ENCODE data around the gene FRK. TPM values are rescaled to one million over a fixed set of nuclear protein-coding genes. Genes with fewer than 3 reads are reported as not detected.
A peak's percentile ranks its signal among the peaks of the same experiment; 100 is the strongest.

Gene FRK
- total and polyA plus RNA-seq, 8 donors = 3.1 to 16.1 (median 4.5) TPM

DNA sequence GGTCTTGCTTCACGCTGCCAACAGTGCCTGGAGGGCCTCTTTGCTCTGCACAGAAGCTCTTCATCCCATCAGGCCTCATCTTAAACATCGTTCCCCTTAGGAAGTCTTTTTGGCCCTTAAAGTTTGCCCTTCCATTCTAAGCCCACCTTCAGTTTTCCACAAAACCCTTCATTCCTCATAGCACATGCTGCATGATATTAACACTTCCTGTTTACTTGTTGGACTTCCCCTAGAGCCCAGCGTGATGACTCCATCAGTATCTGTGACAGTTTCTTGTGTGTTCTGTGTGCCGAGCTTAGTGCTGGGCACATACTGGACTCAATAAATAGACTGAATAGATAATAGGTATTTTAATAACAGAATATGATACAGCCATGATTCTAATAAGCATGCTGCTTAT lies 42.2 kb upstream of the FRK start:
- Histone ChIP-seq H3K27ac (no peak overlapping the region), H3K4me3 (no peak overlapping the region), H3K27me3 (no peaks in the 10 kb centered on the region), H3K4me1 (peaks cover 21 to 68% of the 10 kb centered on the region in 2 donors), H3K9me3 (no peaks in the 10 kb centered on the region), H3K36me3 (no peaks in the 10 kb centered on the region)
- ATAC-seq = no peak
- TF ChIP-seq, protein P1, sequence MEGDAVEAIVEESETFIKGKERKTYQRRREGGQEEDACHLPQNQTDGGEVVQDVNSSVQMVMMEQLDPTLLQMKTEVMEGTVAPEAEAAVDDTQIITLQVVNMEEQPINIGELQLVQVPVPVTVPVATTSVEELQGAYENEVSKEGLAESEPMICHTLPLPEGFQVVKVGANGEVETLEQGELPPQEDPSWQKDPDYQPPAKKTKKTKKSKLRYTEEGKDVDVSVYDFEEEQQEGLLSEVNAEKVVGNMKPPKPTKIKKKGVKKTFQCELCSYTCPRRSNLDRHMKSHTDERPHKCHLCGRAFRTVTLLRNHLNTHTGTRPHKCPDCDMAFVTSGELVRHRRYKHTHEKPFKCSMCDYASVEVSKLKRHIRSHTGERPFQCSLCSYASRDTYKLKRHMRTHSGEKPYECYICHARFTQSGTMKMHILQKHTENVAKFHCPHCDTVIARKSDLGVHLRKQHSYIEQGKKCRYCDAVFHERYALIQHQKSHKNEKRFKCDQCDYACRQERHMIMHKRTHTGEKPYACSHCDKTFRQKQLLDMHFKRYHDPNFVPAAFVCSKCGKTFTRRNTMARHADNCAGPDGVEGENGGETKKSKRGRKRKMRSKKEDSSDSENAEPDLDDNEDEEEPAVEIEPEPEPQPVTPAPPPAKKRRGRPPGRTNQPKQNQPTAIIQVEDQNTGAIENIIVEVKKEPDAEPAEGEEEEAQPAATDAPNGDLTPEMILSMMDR (IDR thresholded peaks at IDR 0.05) = no peak
- intact Hi-C loops (cut with DNase I) = no loop called here
- DNase-seq = no peak

DNA sequence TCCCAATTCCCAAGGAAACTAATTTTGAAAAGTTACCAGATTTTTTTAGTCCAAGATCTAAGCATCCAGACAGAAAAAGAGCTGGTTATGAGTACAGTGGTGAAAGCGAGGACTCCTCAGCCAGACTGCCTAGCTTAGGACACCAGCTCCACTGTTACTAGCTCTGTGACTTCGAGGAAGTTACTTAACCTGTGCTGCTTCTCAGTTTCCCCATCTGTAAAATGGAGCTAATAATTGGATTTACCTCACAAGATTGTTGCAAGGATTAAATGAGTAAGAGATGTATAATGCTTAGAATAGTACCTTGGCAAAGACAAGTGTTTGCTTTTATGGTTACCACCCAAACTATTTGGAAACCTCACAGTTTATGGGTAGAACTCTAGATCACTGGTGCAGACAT lies 41.1 kb upstream of the FRK start:
- H3K4me3 ChIP-seq = peak overlapping the region; percentile 77 to 79
- no peak for DNase-seq
- H3K9me3 ChIP-seq = no peaks in the 10 kb centered on the region
- no peaks in the 10 kb centered on the region for H3K27me3 ChIP-seq
- H3K36me3 ChIP-seq = no peaks in the 10 kb centered on the region
- intact Hi-C loops (cut with DNase I) = no loop called here
- no peak overlapping the region for H3K27ac ChIP-seq
- no peak for ATAC-seq
- TF ChIP-seq, protein P1 (IDR thresholded peaks at IDR 0.05) = no peak
- H3K4me1 ChIP-seq = peaks cover 21 to 64% of the 10 kb centered on the region in 2 donors

DNA sequence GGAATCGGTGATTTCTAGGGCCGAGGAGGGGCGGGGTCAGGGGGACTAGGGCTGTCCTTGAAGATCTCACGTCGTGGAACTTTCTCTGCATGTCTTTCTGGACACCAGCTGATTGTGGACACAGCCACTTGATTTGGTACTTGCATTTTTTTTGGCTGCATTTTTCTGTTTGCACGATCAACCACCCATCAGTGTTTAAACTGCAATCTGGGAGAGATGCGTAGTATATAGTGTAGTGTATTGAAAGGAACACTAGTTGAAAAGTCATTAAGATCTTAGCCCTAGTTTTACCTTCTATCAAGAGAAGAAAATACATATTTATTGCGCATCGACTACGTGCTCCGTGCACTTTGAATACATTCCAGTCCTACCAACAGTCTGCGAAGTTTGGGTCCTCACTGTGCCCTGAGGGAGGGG lies 40.6 kb upstream of the FRK start:
- H3K36me3 ChIP-seq = no peaks in the 10 kb centered on the region
- H3K9me3 ChIP-seq = peaks cover 0 to 1% of the 10 kb centered on the region in 2 donors
- no peak for DNase-seq
- intact Hi-C loops (cut with DNase I) = no loop called here
- no peak for ATAC-seq
- H3K4me3 ChIP-seq = peak overlapping the region; percentile 77 to 79
- no peaks in the 10 kb centered on the region for H3K27me3 ChIP-seq
- TF ChIP-seq, protein P1 (IDR thresholded peaks at IDR 0.05) = no peak
- H3K27ac ChIP-seq = peak overlapping the region; percentile 96 to 97
- peaks cover 21 to 60% of the 10 kb centered on the region in 2 donors for H3K4me1 ChIP-seq

DNA sequence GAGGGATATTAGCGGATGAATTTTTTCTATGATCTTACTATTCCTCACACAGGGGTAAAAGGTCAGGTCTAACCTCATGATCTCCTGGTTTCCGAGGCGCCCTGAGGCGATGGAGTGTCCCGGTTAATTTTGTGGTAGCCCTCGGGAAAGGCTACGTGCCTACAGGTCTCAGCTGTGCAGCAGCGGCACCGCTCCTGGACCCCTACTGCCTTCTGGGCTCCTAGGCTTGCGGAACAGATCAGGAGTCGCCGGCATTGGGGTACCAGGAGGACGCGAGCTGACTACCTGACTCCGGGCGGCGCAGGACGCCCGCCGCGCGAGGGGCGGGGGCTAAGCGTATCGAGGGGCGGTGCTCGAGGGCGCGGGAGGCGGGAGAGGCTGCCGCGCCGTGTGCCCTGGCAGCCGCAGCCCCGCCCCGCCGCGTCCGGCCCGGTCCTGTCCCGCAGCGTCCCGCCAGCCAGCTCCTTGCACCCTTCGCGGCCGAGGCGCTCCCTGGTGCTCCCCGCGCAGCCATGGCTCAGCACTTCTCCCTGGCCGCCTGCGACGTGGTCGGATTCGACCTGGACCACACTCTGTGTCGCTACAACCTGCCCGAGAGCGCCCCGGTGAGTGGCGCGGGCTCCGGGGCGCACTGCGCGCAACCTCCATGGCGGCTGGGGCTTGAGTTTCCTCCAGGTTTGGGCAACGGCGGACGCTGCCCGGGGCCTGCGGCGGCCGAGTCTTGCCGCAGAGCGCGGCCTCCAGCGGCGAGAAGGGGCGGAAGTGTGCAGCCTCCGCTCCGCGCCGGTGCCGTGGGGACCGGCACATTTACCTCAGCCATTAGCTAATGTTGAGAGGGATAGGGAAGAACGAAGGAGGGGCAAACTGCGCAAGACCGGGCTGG lies 40.0 kb upstream of the FRK start, which contains the start of gene NT5DC1:
TSS of gene NT5DC1 (plus strand) at position 435 of the 883 bp plus-strand sequence. CDS start at position 513, 78 bp downstream.
- intact Hi-C loops (cut with DNase I) = no loop called here
- no peaks in the 10 kb centered on the region for H3K27me3 ChIP-seq
- peaks cover 14 to 53% of the 10 kb centered on the region in 2 donors for H3K4me1 ChIP-seq
- H3K27ac ChIP-seq = peak within 1 kb of the TSS; percentile 96 to 97
- H3K4me3 ChIP-seq = peak within 1 kb of the TSS; percentile 77 to 79
- TF ChIP-seq, protein P1 (IDR thresholded peaks at IDR 0.05) = no peak
- H3K9me3 ChIP-seq = peaks cover 0 to 8% of the 10 kb centered on the region in 2 donors
- DNase-seq (peak; percentile 83 to 95 (median 90)), ATAC-seq (peak; percentile 96)
- H3K36me3 ChIP-seq = no peaks in the 10 kb centered on the region

DNA sequence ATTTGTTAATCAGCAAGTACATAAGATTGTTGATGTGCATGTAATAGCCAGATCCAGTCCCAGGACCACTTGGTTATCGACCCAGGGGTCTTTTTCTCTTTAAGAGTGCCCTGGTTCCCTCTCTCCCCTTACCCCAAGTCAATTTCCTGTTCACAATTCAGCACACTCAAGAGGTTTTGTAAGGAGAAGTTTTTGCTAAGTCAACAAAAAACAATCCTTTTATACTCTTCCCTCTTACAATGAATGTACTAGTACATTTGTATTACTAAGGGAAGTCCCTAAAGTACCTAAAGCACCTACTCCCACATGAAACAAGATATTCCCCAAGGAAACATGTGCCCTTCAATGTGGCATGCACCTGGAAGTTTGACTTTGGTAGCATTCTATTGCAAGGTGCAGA lies 38.3 kb upstream of the FRK start:
- Histone ChIP-seq H3K4me3 (no peak overlapping the region), H3K9me3 (peaks cover 0 to 10% of the 10 kb centered on the region in 2 donors), H3K4me1 (peaks cover 10 to 44% of the 10 kb centered on the region in 2 donors), H3K27ac (no peak overlapping the region), H3K36me3 (no peaks in the 10 kb centered on the region), H3K27me3 (no peaks in the 10 kb centered on the region)
- TF ChIP-seq, protein P1 (IDR thresholded peaks at IDR 0.05) = no peak
- DNase-seq (no peak), ATAC-seq (no peak)
- intact Hi-C loops (cut with DNase I) = loop anchor here in 1 of 2 donors (5.0 kb wide), 1 partner anchor 87 kb away; no protein-coding TSS in a partner anchor

All from left lung (tissue), 10 donors.